Testis (tissue), 3 donors: ENCODE data around the gene REEP3. TPM values are rescaled to one million over a fixed set of nuclear protein-coding genes. Genes with fewer than 3 reads are reported as not detected.

Experiments
- DNase-seq: peaks from one replicate; pipeline ENCODE4 v3.0.0-alpha.2; 2019
- H3K27ac ChIP-seq, 2 donors: fragments of 200-600 bp; sonication (generic); one replicate each; pipeline ENCODE4 v1.5.1; 2019
- H3K27me3 ChIP-seq: fragments of 200-600 bp; sonication (generic); one replicate; pipeline ENCODE4 v1.5.1; 2019
- H3K36me3 ChIP-seq: fragments of 200-600 bp; sonication (generic); one replicate; pipeline ENCODE4 v1.5.1; 2017; ENCODE audit warnings: low read depth; ENCODE audit errors: missing control alignments
- H3K4me1 ChIP-seq: fragments of 200-600 bp; sonication (generic); one replicate; pipeline ENCODE4 v1.5.1; 2019
- H3K4me3 ChIP-seq, 2 donors: fragments of 200-600 bp; sonication (generic); one replicate each; pipeline ENCODE4 v1.5.1; 2017 to 2019
- H3K9me3 ChIP-seq: fragments of 200-600 bp; sonication (generic); one replicate; pipeline ENCODE4 v1.5.1; 2017
- POLR2A ChIP-seq: fragments of 450-650 bp; IDR thresholded peaks from one replicate; pipeline ENCODE4 v1.6.1; 2017; ENCODE audit warnings: antibody characterized with exemption, mild to moderate bottlenecking, moderate library complexity
- WGBS, 2 donors: methylation state at CpG; one replicate each; pipeline ENCODE4 v1.1.5; 2018; 5-methylcytosine and 5-hydroxymethylcytosine counted together
- intact Hi-C: fragments of 100-400 bp; cut with DNase I; formaldehyde crosslinking; loops from one replicate; pipeline ENCODE4 v1.15.1; 2023; ENCODE audit warnings: low total_unique reads
- polyA plus RNA-seq: library from polyadenylated mRNA; stranded (reverse); fragments of 350-450 nt; fragmentation: Illumina TruSeq; extraction: RNeasy Lipid Tissue Mini Kit (QIAGEN cat#74804); gene quantifications from one replicate; pipeline ENCODE4 v1.2.3, GENCODE V29; 2014; ENCODE audit warnings: low read depth, low replicate concordance; ENCODE audit not compliant: insufficient read depth
- total RNA-seq, 2 donors: library from RNA; depleted of rRNA; stranded (reverse); fragments of >200 nt; gene quantifications; one replicate each; pipeline ENCODE4 v1.2.3, GENCODE V29; 2016
- TF ChIP-seq, protein P1 (sequence below), 3 experiments: fragments of 450-650 bp in 2 of 3; fragments of 200-600 bp in 1 of 3; sonication (generic) in 1 of 3; IDR thresholded peaks; one replicate each; pipeline ENCODE4 v1.5.1; 2016 to 2019; ENCODE audit warnings: antibody characterized with exemption in 3 of 3, mild to moderate bottlenecking in 2 of 3, moderate library complexity in 1 of 3

Gene REEP3
- total and polyA plus RNA-seq, 3 donors from 2014 or later, result 18.4 to 45.2 (median 20.3) TPM

DNA sequence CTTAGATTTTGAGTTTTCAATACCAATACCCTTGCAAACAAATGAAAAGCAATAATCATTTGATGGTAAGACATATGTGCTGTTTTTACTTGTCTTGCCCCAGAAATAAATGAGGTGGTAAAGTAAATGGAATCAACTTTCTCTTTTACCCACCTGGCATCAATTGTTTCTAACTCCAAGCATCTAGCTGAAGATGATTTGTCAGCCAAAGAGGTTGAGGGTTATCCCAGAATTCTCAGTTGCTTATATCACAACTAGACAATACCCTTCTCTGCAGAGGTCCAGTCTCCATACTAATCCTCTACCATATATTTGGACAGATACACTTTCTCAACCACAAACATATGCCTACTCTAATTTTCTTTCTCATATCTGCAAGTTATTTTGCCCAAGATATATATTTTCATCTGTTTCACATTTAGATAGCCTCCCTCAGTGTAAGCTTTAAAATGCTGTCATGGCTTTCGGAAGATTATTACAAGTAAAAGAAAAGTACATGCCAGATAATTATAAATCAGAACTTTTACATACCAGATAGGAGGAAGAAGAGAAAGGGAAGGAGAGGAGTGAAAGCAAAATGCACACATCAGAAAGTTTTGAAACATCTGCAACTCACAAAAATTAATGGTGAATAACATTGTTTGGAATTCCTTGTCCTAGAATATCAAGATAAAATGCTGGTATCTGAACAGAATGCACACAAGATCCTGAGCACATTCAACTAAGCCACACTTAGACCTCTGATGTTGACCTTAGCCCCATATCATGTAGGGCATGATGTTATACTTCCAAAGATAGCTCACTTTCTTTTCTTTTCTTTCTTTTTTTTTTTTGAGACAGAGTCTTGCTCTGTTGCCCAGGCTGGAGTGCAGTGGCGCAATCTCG lies 146.6 kb downstream of the REEP3 start:
- Histone ChIP-seq H3K9me3 (no peaks in the 10 kb centered on the region), H3K27me3 (no peaks in the 10 kb centered on the region), H3K36me3 (no peaks in the 10 kb centered on the region), H3K4me3 (no peak overlapping the region), H3K4me1 (peaks cover 20% of the 10 kb centered on the region), H3K27ac (peak overlapping the region in 1 of 2 donors; percentile 76)
- no peak for DNase-seq
- intact Hi-C loops, result no loop called here
- 84 to 89% methylated on average over 3 of the region's 3 CpGs for WGBS, 2 donors
- TF ChIP-seq POLR2A, result no peak
- TF ChIP-seq, protein P1, sequence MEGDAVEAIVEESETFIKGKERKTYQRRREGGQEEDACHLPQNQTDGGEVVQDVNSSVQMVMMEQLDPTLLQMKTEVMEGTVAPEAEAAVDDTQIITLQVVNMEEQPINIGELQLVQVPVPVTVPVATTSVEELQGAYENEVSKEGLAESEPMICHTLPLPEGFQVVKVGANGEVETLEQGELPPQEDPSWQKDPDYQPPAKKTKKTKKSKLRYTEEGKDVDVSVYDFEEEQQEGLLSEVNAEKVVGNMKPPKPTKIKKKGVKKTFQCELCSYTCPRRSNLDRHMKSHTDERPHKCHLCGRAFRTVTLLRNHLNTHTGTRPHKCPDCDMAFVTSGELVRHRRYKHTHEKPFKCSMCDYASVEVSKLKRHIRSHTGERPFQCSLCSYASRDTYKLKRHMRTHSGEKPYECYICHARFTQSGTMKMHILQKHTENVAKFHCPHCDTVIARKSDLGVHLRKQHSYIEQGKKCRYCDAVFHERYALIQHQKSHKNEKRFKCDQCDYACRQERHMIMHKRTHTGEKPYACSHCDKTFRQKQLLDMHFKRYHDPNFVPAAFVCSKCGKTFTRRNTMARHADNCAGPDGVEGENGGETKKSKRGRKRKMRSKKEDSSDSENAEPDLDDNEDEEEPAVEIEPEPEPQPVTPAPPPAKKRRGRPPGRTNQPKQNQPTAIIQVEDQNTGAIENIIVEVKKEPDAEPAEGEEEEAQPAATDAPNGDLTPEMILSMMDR (IDR thresholded peaks at IDR 0.05), result no peak

DNA sequence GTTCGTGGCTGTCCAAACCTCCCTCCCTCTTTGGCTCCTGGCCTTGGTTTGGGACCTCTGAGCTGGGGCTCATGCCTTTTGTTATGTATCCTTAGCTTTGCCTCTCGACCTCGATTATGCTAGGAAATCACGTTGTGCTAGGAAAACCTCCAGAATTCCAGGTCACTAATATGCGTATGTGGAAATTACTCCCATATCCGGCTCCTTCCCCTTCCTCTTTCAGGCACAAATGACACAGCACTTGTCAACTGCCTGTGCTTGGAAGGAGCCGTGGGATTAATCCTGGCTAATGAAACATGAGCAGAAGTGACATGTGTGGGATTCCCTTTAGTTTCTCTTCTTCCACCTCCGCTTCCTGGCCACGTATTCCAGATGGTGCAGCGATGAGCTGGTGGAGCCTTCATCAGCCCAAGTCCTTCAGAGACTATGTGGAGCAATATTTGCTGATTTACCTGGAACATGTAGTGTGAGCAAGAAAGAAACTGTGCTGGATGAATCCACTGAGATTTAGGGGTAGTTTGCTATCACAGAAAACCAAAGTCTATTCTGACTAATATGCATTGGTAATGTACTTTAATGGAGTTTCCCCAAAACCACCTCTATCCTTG lies 149.2 kb downstream of the REEP3 start:
- no peaks in the 10 kb centered on the region for H3K36me3 ChIP-seq
- 50 to 65% methylated on average over 10 of the region's 10 CpGs for WGBS, 2 donors
- H3K27me3 ChIP-seq, result no peaks in the 10 kb centered on the region
- intact Hi-C loops, result no loop called here
- H3K27ac ChIP-seq, result peak overlapping the region; percentile 13
- H3K9me3 ChIP-seq, result no peaks in the 10 kb centered on the region
- H3K4me1 ChIP-seq, result peaks cover 20% of the 10 kb centered on the region
- TF ChIP-seq, protein P1 (IDR thresholded peaks at IDR 0.05), result no peak
- TF ChIP-seq POLR2A, result no peak
- H3K4me3 ChIP-seq, result no peak overlapping the region
- DNase-seq, result no peak

DNA sequence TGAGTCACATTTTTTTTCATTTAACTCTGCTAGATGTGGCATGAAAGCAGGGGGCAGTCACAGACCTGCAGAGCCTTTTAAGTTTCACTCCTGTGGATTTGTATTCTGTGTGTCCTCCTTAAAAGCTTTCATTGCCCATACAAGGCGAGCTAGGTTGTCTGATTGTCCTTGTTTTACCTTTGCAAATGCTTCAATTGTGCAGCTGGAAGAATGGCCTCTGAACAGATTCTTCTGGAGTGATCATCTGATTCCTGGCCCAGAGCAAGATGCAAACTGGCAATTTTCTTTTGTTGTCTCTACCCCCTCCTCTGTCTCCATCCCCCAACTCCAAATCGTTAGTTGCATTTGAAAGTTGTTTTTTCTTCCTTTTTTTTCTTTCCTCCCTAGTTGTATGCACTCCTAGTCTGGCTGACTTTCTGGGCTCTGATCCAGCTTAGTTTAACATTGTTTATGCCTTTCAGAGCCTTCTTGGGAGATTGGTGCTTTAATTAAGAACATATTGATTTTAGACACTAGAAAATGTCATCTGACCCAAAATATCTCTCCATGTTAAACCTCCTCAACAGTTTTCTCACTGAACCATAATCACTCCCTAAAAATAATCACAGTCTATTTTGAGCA lies 150.2 kb downstream of the REEP3 start:
- TF ChIP-seq POLR2A, result no peak
- TF ChIP-seq, protein P1 (IDR thresholded peaks at IDR 0.05), result no peak
- peaks cover 20% of the 10 kb centered on the region for H3K4me1 ChIP-seq
- peak; percentile 26 for DNase-seq
- intact Hi-C loops, result no loop called here
- H3K27me3 ChIP-seq, result no peaks in the 10 kb centered on the region
- no peak overlapping the region for H3K4me3 ChIP-seq
- no peaks in the 10 kb centered on the region for H3K9me3 ChIP-seq
- H3K27ac ChIP-seq, result peak overlapping the region in 1 of 2 donors; percentile 17
- 14 to 30% methylated on average over 2 of the region's 2 CpGs for WGBS, 2 donors
- H3K36me3 ChIP-seq, result no peaks in the 10 kb centered on the region

DNA sequence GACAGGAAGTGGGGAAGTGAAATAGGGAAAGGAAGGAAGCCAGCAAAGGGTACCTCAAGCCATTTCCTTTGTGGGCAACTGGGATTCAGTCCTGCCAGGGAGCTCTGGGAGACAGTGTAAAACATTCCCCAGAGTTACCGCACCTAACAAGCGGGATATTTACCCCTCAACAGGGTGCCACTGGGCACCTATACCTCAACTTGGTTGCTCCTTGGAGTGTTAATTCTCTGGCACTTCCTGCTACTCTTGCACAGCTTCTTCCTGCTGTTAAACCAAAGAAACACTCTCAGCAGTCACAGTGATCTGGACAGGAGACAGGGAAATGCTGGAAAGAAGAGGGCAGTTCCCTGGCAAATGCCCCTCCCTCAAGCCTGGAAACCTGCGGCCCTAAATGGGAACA lies 151.3 kb downstream of the REEP3 start:
- no peaks in the 10 kb centered on the region for H3K9me3 ChIP-seq
- no peaks in the 10 kb centered on the region for H3K36me3 ChIP-seq
- TF ChIP-seq POLR2A, result no peak
- H3K27ac ChIP-seq, result no peak overlapping the region
- WGBS, 2 donors, result 84 to 90% methylated on average over 3 of the region's 3 CpGs
- no peak for DNase-seq
- no peaks in the 10 kb centered on the region for H3K27me3 ChIP-seq
- peaks cover 20% of the 10 kb centered on the region for H3K4me1 ChIP-seq
- H3K4me3 ChIP-seq, result no peak overlapping the region
- intact Hi-C loops, result no loop called here

DNA sequence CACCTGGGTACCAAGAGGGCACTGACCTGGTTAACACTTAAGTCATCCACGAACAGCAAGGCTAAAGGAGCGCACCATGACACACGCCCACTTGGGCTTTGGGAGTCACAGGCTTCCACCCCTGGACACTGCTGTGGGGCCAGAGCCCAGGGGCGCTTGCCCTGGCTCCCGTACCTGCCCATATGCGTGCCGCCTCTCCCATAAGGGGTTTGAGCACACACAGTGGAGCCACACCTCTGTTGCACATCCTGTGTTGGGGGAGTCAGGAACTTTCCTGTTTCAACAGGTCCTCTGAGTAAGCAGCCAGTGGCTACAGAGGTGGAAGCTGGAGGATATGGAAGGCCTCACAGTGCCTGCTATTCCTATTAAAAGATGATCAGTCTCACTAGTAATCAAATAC lies 152.0 kb downstream of the REEP3 start:
- Histone ChIP-seq H3K36me3 (no peaks in the 10 kb centered on the region), H3K4me1 (peaks cover 20% of the 10 kb centered on the region), H3K9me3 (no peaks in the 10 kb centered on the region), H3K27ac (no peak overlapping the region), H3K4me3 (no peak overlapping the region), H3K27me3 (no peaks in the 10 kb centered on the region)
- no peak for TF ChIP-seq POLR2A
- TF ChIP-seq, protein P1 (IDR thresholded peaks at IDR 0.05), result no peak
- 73 to 74% methylated on average over 7 of the region's 7 CpGs for WGBS, 2 donors
- DNase-seq, result no peak
- intact Hi-C loops, result no loop called here
